Measurements from ENCODE around the gene TSPAN1.

DNA sequence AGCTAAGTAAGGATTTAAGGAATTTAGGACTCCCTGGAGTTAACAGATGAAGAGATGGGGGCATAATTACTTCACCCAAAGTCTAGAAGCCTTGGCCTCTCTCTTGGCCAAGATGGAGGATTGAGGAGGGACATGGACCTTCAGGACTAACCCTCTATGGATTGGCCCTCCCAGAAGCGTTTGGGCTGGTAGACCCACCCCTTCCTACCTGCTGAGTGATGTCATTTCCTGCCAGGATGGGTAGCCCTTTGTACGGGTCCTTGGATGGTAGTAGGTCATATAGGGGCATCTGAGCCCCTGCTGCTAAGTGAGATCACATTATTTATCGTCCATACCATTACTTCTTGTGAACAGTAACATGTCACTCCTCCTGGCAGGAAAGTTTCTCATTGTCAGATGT, 45.9 kb downstream of the TSPAN1 start:
- TF ChIP-seq, protein P1, sequence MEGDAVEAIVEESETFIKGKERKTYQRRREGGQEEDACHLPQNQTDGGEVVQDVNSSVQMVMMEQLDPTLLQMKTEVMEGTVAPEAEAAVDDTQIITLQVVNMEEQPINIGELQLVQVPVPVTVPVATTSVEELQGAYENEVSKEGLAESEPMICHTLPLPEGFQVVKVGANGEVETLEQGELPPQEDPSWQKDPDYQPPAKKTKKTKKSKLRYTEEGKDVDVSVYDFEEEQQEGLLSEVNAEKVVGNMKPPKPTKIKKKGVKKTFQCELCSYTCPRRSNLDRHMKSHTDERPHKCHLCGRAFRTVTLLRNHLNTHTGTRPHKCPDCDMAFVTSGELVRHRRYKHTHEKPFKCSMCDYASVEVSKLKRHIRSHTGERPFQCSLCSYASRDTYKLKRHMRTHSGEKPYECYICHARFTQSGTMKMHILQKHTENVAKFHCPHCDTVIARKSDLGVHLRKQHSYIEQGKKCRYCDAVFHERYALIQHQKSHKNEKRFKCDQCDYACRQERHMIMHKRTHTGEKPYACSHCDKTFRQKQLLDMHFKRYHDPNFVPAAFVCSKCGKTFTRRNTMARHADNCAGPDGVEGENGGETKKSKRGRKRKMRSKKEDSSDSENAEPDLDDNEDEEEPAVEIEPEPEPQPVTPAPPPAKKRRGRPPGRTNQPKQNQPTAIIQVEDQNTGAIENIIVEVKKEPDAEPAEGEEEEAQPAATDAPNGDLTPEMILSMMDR (IDR thresholded peaks at IDR 0.05) = no peak
- no peak for TF ChIP-seq POLR2A (IDR thresholded peaks at IDR 0.05)

Data from heart left ventricle (tissue), 13 donors.